Right ventricle myocardium inferior (tissue), 1 donor: ENCODE results near the gene STK17A. TPM values are rescaled to one million over a fixed set of nuclear protein-coding genes. Genes with fewer than 3 reads are reported as not detected.

Experiments
- ATAC-seq: fragments of 200-7000 bp; cut with Tn5 transposase; one replicate; pipeline ENCODE4 v1.9.1; 2020; ENCODE audit warnings: mild to moderate bottlenecking, moderate library complexity
- DNase-seq: peaks from one replicate; pipeline ENCODE4 v3.0.0; 2021; ENCODE audit errors: missing footprints
- intact Hi-C: fragments of 100-400 bp; cut with DNase I; formaldehyde crosslinking; loops from one replicate; pipeline ENCODE4 v1.11.0; 2022
- total RNA-seq: library from RNA; stranded (reverse); fragmentation: NEBNext Ultra II Directional; extraction: Animal tissue kit (Norgen Biotek cat#: 25700); gene quantifications from one replicate; pipeline ENCODE4 v1.2.1, GENCODE V29; 2021
- donor health status: DM: no; HTN: yes; CAD: no; lungs with severe emphysema.

STK17A gene
- total RNA-seq, 1 donor from 2014 or later: 28.1 TPM

DNA sequence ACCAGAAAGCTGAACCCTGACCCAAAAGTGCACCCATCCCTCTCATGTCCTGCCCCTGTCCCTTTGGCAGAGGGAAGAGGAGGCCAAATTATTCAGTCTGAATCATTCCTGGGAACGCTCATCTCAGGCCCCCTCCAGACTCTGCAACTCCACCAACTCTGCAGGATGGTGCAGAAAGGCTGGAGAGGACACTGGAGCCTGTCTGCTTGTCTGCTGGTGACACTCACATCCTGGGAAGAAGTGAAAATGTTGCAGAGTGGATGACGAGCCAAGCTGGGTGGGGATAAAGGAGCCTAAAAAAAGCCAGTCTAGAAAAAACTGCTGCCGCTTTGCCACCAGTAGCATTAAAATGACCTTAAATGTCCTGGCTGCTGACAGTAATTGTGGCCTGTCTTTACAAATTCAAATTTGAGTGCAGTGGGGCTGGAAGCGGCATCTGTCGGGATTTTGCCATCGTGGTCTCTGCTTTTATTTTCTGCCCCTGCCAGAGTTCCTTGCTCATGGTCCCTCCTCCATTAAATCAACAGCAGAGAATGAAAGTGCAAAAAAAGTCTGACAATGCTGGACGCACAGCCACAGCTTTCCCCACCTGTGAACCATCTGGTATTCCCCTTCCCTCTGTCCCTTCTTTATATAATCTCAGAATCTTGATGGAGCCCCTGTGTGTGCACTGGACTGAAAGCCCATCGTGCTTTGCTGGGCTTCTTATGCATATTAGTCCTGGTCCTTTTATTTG lies 63.9 kb downstream of the STK17A start:
- intact Hi-C loops: no loop called here
- ATAC-seq: peak; percentile 32
- no peak for DNase-seq

DNA sequence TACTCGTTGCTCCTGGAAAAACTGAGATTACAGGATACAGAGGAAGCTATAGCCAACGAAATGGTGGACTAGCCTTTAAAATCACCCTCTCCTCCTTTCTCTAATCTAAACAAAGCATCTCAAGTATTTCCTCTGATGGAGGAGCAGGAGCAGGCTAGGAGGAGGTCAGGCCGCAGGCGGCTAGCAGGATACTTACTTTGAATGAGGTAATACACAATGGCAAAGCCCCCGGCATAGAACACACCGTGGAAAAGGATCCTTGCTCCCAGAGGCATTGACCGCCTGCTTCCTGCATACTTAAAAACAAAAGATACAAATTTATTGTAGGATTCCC lies 64.4 kb downstream of the STK17A start:
- no peak for ATAC-seq
- intact Hi-C loops: no loop called here
- no peak for DNase-seq

DNA sequence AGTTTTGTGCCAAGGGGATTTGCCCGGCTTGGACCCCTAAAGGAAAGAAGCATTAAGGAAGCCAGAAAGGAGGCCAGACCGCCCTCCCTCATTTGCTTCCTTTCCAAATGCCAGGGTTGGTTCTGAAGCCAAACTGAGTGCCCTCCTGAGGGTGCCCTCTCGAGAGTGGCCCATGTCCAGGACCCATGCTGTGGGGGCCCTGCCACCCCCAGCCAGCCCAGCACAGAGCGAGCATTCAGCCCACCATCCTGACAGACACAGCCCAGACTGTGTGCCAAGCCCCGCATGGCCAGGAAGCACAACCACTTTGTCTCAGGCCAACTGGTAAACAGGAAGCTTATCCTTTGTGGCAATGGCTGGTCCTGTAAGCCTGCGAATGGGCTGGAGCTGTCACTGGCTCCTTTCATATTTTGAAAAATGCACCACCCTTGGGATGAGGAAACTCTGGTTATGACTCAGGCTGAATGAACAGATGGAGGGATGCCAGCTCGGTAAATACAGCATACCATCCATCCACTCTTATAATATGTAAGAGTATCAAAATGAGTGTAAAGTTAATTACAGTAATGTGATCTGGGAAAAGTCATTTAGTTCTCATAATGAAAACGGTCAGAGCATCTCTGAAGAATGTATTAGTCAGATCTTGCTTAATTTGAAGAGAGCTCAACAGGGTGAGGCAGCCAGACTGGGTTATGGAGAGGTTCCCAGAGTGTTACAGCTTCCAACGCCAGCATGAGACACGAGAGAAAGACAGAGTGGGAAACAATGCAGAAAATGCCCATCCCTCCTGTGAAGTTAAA lies 65.0 kb downstream of the STK17A start:
- peak; percentile 74 for DNase-seq
- ATAC-seq: peak; percentile 83
- intact Hi-C loops: loop anchor here (2.0 kb wide), 1 partner anchor 65 kb away; the partner anchor contains the start of gene STK17A

DNA sequence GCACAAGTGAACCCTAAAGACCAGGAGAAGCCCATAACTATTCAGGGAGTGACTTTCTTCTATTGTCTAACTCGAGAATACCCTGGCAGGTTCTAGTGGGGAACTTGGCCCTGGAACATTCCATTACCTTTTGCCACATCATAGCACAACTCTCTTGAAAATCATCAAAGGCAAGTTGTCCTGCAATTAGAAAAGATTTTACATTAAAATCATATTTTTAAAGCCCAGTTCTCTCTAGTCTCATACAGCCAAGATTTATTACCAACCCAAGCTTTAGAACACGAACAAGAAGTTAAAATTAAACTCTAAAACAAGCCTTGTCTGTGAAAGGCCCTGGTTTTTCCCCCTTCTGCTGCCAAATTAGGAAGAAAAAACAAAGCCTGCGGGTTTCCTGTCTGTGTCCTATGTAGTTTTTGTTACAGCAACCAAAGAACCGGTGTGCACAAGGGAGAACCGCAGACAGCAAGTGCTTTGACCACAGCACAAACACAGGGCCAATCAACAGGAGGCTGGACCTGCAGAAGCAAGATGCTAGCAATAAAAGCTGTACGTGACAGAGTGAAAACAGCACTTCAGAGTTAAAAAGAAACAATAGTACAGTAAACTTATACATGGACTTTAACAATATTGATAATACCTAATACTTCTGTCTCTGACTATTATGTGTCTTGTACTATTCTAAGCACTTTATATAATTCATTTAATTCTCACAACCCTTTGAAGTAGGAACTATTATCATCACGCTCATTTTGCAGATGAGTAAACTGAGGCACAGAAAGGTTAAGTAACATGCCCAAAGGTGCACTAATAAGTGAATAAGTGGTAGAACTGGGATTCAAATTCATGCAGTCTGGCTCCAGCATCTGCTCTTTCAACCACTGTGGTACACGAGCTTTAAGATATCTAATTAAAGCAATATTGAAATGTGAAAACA lies 65.8 kb downstream of the STK17A start:
- DNase-seq: no peak
- ATAC-seq: no peak
- intact Hi-C loops: loop anchor here (2.0 kb wide), 1 partner anchor 66 kb away; the partner anchor contains the start of gene STK17A

GRCh38 chr7:43649755-43650274 lies 66.9 kb downstream of the STK17A start:
- DNase-seq (no peak), ATAC-seq (no peak)
- intact Hi-C loops: loop anchor here (2.0 kb wide), 1 partner anchor 67 kb away; the partner anchor contains the start of gene STK17A

- ATAC-seq (no peak), DNase-seq (no peak)
- intact Hi-C loops: no loop called here
Measured at GRCh38 chr7:43650457-43651052, 67.6 kb downstream of the STK17A start.

- intact Hi-C loops: no loop called here
- ATAC-seq (no peak), DNase-seq (no peak)
Measured at GRCh38 chr7:43652364-43652763, 69.5 kb downstream of the STK17A start.

GRCh38 chr7:43653466-43653865 lies 70.6 kb downstream of the STK17A start:
- no peak for ATAC-seq
- intact Hi-C loops: no loop called here
- DNase-seq: no peak

DNA sequence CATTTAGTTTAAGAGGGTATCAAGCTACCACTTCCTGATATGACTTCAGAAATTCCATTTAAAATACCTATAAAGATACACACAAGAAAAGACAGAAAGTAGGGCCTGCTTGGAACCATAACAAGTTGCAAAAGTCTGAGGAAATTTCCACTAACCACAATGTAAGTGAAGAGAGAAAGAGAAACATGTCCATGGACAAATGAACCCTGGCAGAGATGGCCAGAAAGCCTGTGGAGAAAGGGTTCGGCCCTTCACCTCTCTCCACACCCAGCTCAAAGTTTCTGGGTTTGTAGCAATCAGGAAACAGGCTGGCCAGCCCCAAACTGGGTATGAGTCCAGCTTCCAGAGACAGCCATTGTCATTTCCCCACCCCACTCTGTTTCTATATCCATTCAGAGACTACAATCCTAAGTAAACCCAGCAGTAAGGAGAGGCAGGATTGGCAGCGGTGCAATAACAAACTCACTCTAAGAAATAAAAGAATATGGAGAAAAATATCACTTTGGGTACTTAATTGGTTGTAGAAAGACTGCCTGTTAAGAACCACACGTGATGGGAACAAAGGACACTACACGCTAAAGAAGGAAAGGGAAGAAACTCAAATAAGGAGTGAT lies 71.1 kb downstream of the STK17A start:
- no peak for DNase-seq
- intact Hi-C loops: no loop called here
- ATAC-seq: no peak

DNA sequence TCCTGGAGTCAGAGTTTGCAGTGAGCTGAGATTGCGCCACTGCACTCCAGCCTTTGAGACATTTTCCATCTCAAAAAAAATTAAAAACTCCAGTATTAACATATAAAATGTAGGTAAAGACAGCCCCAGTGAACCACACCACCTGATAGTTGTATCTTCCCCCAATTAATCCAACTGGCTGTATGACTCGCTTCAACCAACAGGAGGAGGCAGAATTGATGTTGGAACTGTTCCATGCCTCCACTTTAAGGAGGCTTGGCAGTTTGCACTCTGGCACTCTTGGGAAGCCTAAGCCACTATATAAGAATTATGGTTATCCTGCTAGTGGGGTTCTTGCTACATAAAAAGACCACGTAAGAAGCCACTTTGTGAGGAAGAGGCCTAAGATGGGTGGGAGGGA lies 72.7 kb downstream of the STK17A start:
- DNase-seq (no peak), ATAC-seq (no peak)
- intact Hi-C loops: no loop called here

- DNase-seq (no peak), ATAC-seq (no peak)
- intact Hi-C loops: no loop called here
Measured at GRCh38 chr7:43656997-43657396, 74.1 kb downstream of the STK17A start.

DNA sequence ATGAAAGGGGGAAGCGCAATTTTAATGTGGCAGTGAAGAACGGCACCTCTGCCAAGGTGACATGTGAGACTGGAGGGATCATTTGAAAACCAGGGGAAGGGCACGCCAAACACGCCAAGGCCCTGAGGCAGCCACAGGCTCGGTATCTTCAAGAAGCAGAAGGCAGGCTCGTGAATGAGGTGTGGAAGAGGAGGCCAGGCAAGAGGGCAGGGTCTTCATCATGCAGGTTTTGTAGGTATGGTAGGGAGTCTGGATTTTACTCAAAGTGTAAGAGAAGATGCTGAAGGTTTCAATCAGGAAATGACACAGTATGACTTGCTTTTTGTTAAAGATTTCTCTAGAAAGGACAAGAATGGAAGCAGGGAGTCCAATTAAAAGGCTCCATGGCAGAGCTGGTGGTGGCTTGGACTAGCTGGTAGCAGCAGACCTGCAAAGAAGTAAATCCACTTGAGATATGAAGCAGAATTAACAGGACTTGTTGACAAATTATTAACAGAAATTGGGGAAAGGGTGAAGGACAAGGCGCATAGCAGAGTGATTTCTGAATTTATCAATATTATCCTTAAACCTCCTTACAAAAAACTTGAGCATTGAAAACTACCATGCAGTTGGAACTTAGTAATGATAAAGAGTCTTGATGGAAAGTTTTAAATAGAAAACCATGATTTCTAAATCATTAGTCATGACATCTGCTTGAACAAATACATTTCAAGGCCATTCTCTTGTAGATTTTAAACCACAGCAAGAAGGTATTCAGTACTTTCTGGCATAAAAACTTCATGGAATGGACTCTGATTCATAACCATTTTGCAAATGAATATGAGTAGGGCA lies 76.0 kb downstream of the STK17A start:
- ATAC-seq: no peak
- no peak for DNase-seq
- intact Hi-C loops: no loop called here

- no peak for ATAC-seq
- intact Hi-C loops: no loop called here
- no peak for DNase-seq
Measured at GRCh38 chr7:43659549-43659896, 76.6 kb downstream of the STK17A start.

GRCh38 chr7:43660141-43660540 lies 77.2 kb downstream of the STK17A start:
- intact Hi-C loops: no loop called here
- DNase-seq (no peak), ATAC-seq (no peak)

DNA sequence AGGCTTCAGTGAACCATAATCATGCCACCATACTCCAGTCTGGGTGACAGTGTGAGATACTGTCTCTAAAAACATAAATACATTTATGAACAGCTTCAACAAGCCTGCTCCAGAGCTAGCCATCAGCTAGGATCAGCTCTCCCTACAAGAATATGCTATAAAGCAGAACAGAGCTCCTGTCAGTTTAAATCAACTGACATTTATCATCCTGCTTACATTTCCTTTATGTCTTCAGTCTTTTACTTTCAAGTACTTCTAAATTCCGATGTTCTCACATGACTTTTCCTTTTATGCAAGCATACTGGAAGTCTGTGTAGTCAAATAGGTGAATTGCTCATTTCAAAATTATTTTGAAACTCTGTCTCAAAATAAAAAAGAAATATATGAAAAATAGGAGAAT lies 81.8 kb downstream of the STK17A start:
- intact Hi-C loops: no loop called here
- no peak for DNase-seq
- ATAC-seq: no peak

- DNase-seq: no peak
- ATAC-seq: no peak
- intact Hi-C loops: no loop called here
Measured at GRCh38 chr7:43666938-43667337, 84.0 kb downstream of the STK17A start.

DNA sequence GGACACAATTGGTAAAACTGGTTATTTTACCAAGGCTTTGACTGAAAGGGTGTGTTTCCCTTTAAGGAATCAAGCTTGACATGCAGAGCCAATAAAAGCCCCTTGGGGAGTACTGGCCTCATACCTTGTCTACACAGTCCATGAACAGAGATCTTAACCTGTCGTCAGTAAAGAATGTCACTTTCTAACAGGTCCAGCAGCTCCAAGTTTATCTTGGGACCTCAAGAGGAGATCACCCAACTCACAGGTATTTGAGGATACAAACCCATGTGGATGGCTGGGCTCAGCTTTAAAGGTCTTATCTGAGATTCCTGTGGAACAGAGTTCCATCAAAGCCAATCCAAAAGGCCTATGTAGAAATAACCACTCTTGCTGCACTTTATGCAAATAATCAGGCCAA lies 85.1 kb downstream of the STK17A start:
- DNase-seq (no peak), ATAC-seq (no peak)
- intact Hi-C loops: no loop called here
